DND-41 (cell line): ENCODE measurements around the gene PAK2.
"Not testable (repeated sequence)": the region's sequence is repeated elsewhere in the genome, so short reads cannot be mapped to it uniquely, and the experiment has no call there.

Source experiments
- ATAC-seq: fragments of 200-7000 bp; cut with Tn5 transposase; 3 replicates; pipeline ENCODE4 v1.9.1; 2021; ENCODE audit warnings: low read depth; ENCODE audit not compliant: insufficient read depth
- DNase-seq: peaks from one replicate; pipeline ENCODE4 v3.0.0-alpha.2; 2020
- H2AFZ ChIP-seq: 2 replicates; pipeline ENCODE4 v1.6.0; 2012; ENCODE audit warnings: low read depth, low read length
- H3K27ac ChIP-seq: 2 replicates; pipeline ENCODE4 v1.5.1; 2012; ENCODE audit warnings: low read length, inconsistent platforms
- H3K27me3 ChIP-seq: fragments of 200-600 bp; sonication (generic); 2 replicates; pipeline ENCODE4 v1.6.0; 2012; ENCODE audit warnings: low read length, mild to moderate bottlenecking, inconsistent platforms; ENCODE audit not compliant: insufficient read depth, poor library complexity
- H3K36me3 ChIP-seq: 2 replicates; pipeline ENCODE4 v1.5.1; 2012; ENCODE audit warnings: low read length, inconsistent platforms; ENCODE audit not compliant: insufficient read depth
- H3K4me1 ChIP-seq: 2 replicates; pipeline ENCODE4 v1.5.1; 2012; ENCODE audit warnings: mild to moderate bottlenecking, low read length; ENCODE audit not compliant: insufficient read depth
- H3K4me2 ChIP-seq: 2 replicates; pipeline ENCODE4 v1.6.0; 2012; ENCODE audit warnings: mild to moderate bottlenecking, moderate library complexity, low read length, inconsistent platforms; ENCODE audit not compliant: insufficient read depth
- H3K4me3 ChIP-seq, 2 experiments: fragments of 200-600 bp in 1 of 2; shearing (Covaris generic) in 1 of 2; 2 replicates each; pipeline ENCODE4 v1.5.1; 2012 to 2016; ENCODE audit warnings: inconsistent platforms in 2 of 2, low read length in 2 of 2, mild to moderate bottlenecking in 2 of 2, low read depth in 1 of 2, moderate library complexity in 1 of 2
- H3K79me2 ChIP-seq: 2 replicates; pipeline ENCODE4 v1.6.0; 2012; ENCODE audit warnings: low read length, inconsistent platforms; ENCODE audit not compliant: insufficient read depth
- H3K9ac ChIP-seq: 2 replicates; pipeline ENCODE4 v1.6.0; 2012; ENCODE audit warnings: low read depth, mild to moderate bottlenecking, inconsistent platforms, low read length, moderate library complexity
- H3K9me3 ChIP-seq: 2 replicates; pipeline ENCODE4 v1.5.1; 2012; ENCODE audit warnings: low read length, moderate library complexity, mild to moderate bottlenecking, inconsistent platforms; ENCODE audit not compliant: insufficient read depth, severe bottlenecking
- H4K20me1 ChIP-seq: 2 replicates; pipeline ENCODE4 v1.6.0; 2012; ENCODE audit warnings: low read length; ENCODE audit not compliant: insufficient read depth
- EZH2 ChIP-seq: IDR thresholded peaks from 3 replicates; pipeline ENCODE4 v1.6.1; 2012; ENCODE audit warnings: borderline replicate concordance, low read depth, mild to moderate bottlenecking, moderate library complexity, low read length, inconsistent platforms; ENCODE audit not compliant: severe bottlenecking
- TF ChIP-seq, protein P1 (sequence below): IDR thresholded peaks from 2 replicates; pipeline ENCODE4 v1.5.1; 2012; ENCODE audit warnings: borderline replicate concordance, low read length, moderate library complexity, mild to moderate bottlenecking; ENCODE audit not compliant: poor library complexity, severe bottlenecking; ENCODE audit errors: extremely low read depth

PAK2 gene

DNA sequence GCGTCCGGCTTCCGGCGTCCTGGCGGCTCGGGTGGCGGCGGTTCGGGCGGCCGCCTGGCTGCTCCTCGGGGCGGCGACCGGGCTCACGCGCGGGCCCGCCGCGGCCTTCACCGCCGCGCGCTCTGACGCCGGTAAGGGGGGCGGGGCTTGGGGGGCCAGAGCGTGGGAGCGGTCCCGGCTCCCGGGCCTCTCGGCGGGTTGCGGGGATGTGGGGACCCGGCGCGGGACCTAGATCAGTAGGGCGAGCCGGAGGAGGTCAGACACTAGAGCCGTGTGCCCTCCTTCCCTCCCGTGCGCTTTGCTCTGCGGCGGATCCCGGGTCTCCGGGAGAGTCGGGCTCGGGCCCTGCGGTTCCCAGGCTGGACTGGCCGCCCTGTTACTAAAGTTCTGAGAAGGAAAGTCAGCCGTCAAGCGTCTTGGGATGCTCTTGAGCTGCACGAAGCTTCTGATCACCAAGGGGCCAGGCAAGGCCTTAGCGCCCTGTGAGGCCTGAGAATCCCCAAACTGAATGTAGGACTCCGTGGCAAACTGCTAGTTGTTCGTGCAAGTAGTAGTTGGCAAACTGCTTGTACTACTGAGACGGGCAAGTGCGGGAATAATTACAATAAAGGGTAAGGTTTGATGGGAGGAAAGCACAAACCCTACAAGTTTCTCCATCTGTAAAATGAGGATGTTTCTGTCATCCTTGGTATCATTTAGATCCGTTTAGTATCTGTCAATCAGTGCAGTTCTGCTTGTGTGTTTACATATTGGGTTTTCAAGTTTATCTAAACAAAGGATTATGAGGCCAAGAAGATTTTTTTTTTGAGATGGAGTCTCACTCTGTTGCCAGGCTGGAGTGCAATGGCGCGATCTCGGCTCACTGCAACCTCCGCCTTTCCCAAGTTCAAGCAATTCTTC lies 26.9 kb upstream of the PAK2 start:
- peaks cover 33% of the 10 kb centered on the region for H3K4me1 ChIP-seq
- H3K79me2 ChIP-seq: peaks cover 53% of the 10 kb centered on the region
- peak overlapping the region; percentile 31 to 77; a peak in 3 of 4 replicates for H3K4me3 ChIP-seq
- peak overlapping the region; percentile 76 for H3K9ac ChIP-seq
- peak overlapping the region; percentile 87 for H3K4me2 ChIP-seq
- no peaks in the 10 kb centered on the region for H3K27me3 ChIP-seq
- H2AFZ ChIP-seq: peak overlapping the region; percentile 83
- H3K27ac ChIP-seq: peak overlapping the region; percentile 82
- ATAC-seq (peak; percentile 47), DNase-seq (no peak)
- TF ChIP-seq, protein P1, sequence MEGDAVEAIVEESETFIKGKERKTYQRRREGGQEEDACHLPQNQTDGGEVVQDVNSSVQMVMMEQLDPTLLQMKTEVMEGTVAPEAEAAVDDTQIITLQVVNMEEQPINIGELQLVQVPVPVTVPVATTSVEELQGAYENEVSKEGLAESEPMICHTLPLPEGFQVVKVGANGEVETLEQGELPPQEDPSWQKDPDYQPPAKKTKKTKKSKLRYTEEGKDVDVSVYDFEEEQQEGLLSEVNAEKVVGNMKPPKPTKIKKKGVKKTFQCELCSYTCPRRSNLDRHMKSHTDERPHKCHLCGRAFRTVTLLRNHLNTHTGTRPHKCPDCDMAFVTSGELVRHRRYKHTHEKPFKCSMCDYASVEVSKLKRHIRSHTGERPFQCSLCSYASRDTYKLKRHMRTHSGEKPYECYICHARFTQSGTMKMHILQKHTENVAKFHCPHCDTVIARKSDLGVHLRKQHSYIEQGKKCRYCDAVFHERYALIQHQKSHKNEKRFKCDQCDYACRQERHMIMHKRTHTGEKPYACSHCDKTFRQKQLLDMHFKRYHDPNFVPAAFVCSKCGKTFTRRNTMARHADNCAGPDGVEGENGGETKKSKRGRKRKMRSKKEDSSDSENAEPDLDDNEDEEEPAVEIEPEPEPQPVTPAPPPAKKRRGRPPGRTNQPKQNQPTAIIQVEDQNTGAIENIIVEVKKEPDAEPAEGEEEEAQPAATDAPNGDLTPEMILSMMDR: no peak
- TF ChIP-seq EZH2: no peak
- H4K20me1 ChIP-seq: no peaks in the 10 kb centered on the region
- H3K9me3 ChIP-seq: no peaks in the 10 kb centered on the region
- H3K36me3 ChIP-seq: peaks cover 5% of the 10 kb centered on the region

DNA sequence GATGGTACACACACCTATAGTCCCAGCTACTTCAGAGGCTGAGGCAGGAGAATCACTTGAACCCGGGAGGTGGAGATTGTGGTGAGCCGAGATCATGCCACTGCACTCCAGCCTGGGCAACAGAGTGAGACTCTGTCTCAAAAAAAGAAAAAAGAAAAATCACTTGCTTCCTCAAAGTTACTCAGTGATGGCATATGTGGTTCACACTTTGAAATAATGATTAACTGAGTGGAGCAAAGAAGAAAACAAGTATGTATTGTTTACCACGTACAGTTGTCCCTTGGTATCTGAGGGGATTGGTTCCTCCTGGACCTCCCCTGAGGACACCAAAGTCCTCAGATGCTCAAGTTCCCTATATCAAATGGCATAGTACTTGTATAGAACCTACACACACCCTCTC lies 22.5 kb upstream of the PAK2 start:
- H3K4me1 ChIP-seq: peaks cover 19% of the 10 kb centered on the region
- not testable (repeated sequence) for H3K27me3 ChIP-seq

DNA sequence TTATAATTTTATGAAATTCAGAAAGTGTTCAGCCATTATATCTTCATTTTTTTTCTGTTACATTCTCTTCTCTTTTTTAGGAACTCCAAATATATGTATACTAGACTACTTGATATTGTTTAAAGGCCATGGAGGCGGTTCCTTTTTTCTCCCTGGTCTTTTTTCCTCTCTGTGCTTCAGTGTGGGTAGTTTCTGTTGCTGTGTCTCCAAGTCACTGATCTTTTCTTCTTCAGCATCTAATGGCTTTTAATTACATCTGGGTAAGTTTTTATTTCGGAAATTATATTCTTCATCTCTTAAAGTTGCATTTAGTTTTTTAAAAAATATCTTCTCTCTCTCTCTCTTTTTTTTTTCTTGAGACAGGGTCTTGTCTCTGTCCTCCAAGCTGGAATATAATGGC lies 18.6 kb upstream of the PAK2 start:
- H3K4me1 ChIP-seq: no peaks in the 10 kb centered on the region
- DNase-seq (no peak), ATAC-seq (no peak)
- H3K4me2 ChIP-seq: no peak overlapping the region
- H3K4me3 ChIP-seq: no peak overlapping the region
- TF ChIP-seq, protein P1: no peak
- TF ChIP-seq EZH2: no peak
- no peak overlapping the region for H3K9ac ChIP-seq
- peaks cover 58% of the 10 kb centered on the region for H3K36me3 ChIP-seq
- no peak overlapping the region for H2AFZ ChIP-seq
- no peak overlapping the region for H3K27ac ChIP-seq
- no peaks in the 10 kb centered on the region for H3K27me3 ChIP-seq
- H3K9me3 ChIP-seq: no peaks in the 10 kb centered on the region
- peaks cover 41% of the 10 kb centered on the region for H3K79me2 ChIP-seq
- no peaks in the 10 kb centered on the region for H4K20me1 ChIP-seq

More for the DNA sequence above, 22.5 kb upstream of the PAK2 start:
- not testable (repeated sequence) for H2AFZ ChIP-seq, H3K9me3 ChIP-seq, H3K27ac ChIP-seq, H4K20me1 ChIP-seq, H3K9ac ChIP-seq, H3K4me3 ChIP-seq, DNase-seq, H3K4me2 ChIP-seq, ATAC-seq
- Histone ChIP-seq H3K79me2 (peaks cover 75% of the 10 kb centered on the region), H3K36me3 (peaks cover 34% of the 10 kb centered on the region)

DNA sequence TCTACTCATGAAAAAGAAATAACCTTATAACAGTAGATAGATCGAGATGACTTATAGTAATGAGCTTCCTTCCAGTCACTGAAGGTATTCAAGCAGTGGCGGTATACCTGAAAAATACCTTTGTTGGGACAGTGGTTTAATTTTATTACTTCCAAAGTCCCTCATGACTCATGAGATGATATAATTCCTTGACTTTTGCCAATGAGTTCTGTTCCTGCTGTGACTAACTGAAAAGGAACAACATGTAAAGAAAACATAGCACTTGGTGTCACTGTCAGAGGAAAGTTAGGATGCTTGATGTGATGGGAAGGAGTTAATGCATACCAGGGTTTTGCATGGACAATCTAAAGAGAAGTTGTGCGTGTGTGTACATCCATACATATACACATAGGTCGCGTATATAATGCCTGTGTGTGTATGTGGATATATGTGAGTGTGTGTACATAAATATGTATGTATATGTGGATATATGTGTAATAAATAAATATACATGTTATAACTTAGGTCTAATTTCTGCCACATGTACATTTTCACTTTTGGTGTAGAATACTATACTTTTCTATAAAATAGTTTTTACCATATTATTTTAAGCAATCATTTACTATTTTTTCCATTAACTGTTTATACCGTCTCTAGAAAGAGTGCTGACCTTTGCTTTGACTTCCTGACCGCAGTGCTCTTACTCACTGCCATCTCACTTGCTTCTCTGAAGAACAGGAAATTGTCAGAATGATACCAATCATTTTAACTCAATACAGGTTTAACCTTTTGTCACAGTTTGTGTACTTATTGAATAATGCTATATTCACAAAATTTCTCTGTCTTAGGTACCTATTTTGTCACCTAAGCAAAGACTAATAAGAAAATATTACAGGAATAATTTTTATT lies 12.6 kb upstream of the PAK2 start:
- H3K27ac ChIP-seq: no peak overlapping the region
- H3K4me1 ChIP-seq: no peaks in the 10 kb centered on the region
- no peak for TF ChIP-seq EZH2
- TF ChIP-seq, protein P1: no peak
- no peaks in the 10 kb centered on the region; the same call in 1 of the 2 replicates for H3K79me2 ChIP-seq
- no peak overlapping the region for H2AFZ ChIP-seq
- H3K4me3 ChIP-seq: no peak overlapping the region
- H3K36me3 ChIP-seq: peaks cover 51% of the 10 kb centered on the region
- no peak overlapping the region for H3K9ac ChIP-seq
- no peak for ATAC-seq
- no peaks in the 10 kb centered on the region for H4K20me1 ChIP-seq
- no peak for DNase-seq
- H3K9me3 ChIP-seq: no peaks in the 10 kb centered on the region
- no peaks in the 10 kb centered on the region for H3K27me3 ChIP-seq
- H3K4me2 ChIP-seq: no peak overlapping the region
